Neural cell (in vitro differentiated cells): ENCODE measurements around the gene NAA20. TPM values are rescaled to one million over a fixed set of nuclear protein-coding genes. Genes with fewer than 3 reads are reported as not detected.
A peak's percentile ranks its signal among the peaks of the same experiment; 100 is the strongest.

ENCODE experiments used
- H2AFZ ChIP-seq: fragments of 200-600, 300-800 bp; sonication (generic), shearing (Covaris generic); 2 replicates; pipeline ENCODE4 v1.6.0; 2014; ENCODE audit warnings: low read depth, mild to moderate bottlenecking, antibody characterized with exemption, low read length, moderate library complexity
- H3F3A ChIP-seq: fragments of 200-600 bp; shearing (Covaris generic); 2 replicates; pipeline ENCODE4 v1.6.1; 2016; ENCODE audit warnings: mild to moderate bottlenecking, moderate library complexity, mixed read lengths, antibody characterized with exemption, low read length; ENCODE audit not compliant: insufficient read depth, poor library complexity, severe bottlenecking
- H3K27ac ChIP-seq: fragments of 200-600, 300-800 bp; sonication (generic), shearing (Covaris generic); 2 replicates; pipeline ENCODE4 v1.5.1; 2014; ENCODE audit warnings: mild to moderate bottlenecking, low read length, moderate library complexity
- H3K27me3 ChIP-seq: fragments of 300-800, 200-600 bp; sonication (generic), shearing (Covaris generic); 2 replicates; pipeline ENCODE4 v1.6.0; 2014; ENCODE audit warnings: mild to moderate bottlenecking, low read depth, low read length, moderate library complexity; ENCODE audit not compliant: insufficient read depth
- H3K36me3 ChIP-seq: fragments of 300-800, 200-600 bp; sonication (generic), shearing (Covaris generic); 2 replicates; pipeline ENCODE4 v1.5.1; 2014; ENCODE audit warnings: mild to moderate bottlenecking, antibody characterized with exemption, low read length, moderate library complexity; ENCODE audit not compliant: insufficient read depth
- H3K4me2 ChIP-seq: fragments of 300-800, 200-600 bp; sonication (generic), shearing (Covaris generic); 2 replicates; pipeline ENCODE4 v1.6.0; 2014; ENCODE audit warnings: mild to moderate bottlenecking, low read length
- H3K4me3 ChIP-seq: fragments of 300-800, 200-600 bp; sonication (generic), shearing (Covaris generic); 2 replicates; pipeline ENCODE4 v1.5.1; 2014; ENCODE audit warnings: mild to moderate bottlenecking, low read length, moderate library complexity
- H3K79me2 ChIP-seq: fragments of 200-600 bp; shearing (Covaris generic); replicated peaks from 2 replicates; pipeline ENCODE4 v1.6.0; 2014; ENCODE audit warnings: mild to moderate bottlenecking, low read length, moderate library complexity; ENCODE audit not compliant: insufficient read depth
- H3K9ac ChIP-seq: fragments of 300-800, 200-600 bp; sonication (generic), shearing (Covaris generic); 2 replicates; pipeline ENCODE4 v1.6.1; 2016; ENCODE audit warnings: mild to moderate bottlenecking, low read length, mixed read lengths
- H3K9me2 ChIP-seq: fragments of 200-600 bp; shearing (Covaris generic); 2 replicates; pipeline ENCODE4 v1.6.1; 2016; ENCODE audit warnings: mild to moderate bottlenecking, low read length, mixed read lengths; ENCODE audit not compliant: insufficient read depth
- H3K9me3 ChIP-seq: fragments of 200-600, 300-800 bp; sonication (generic), shearing (Covaris generic); 2 replicates; pipeline ENCODE4 v1.6.1; 2016; ENCODE audit warnings: mild to moderate bottlenecking, mixed run types, low read length, moderate library complexity, mixed read lengths
- H4K20me1 ChIP-seq: fragments of 200-600 bp; shearing (Covaris generic); 2 replicates; pipeline ENCODE4 v1.6.1; 2016; ENCODE audit warnings: mild to moderate bottlenecking, mixed run types; ENCODE audit not compliant: insufficient read depth
- EP300 ChIP-seq: fragments of 450-650 bp; conservative IDR thresholded peaks from 2 replicates; pipeline ENCODE4 v1.6.1; 2014; ENCODE audit warnings: antibody characterized with exemption, mild to moderate bottlenecking, moderate library complexity; ENCODE audit not compliant: poor library complexity, severe bottlenecking
- EZH2 ChIP-seq: fragments of 200-600, 300-800 bp; shearing (Covaris generic), sonication (generic); IDR thresholded peaks from 2 replicates; pipeline ENCODE4 v1.6.1; 2014; ENCODE audit warnings: antibody characterized with exemption, low read length, borderline replicate concordance, mild to moderate bottlenecking; ENCODE audit not compliant: insufficient read depth, poor library complexity, severe bottlenecking
- MXI1 ChIP-seq: fragments of 450-650 bp; conservative IDR thresholded peaks from 2 replicates; pipeline ENCODE4 v1.6.1; 2014; ENCODE audit warnings: antibody characterized with exemption, mild to moderate bottlenecking; ENCODE audit not compliant: poor library complexity, severe bottlenecking
- POLR2AphosphoS5 ChIP-seq: IDR thresholded peaks from 2 replicates; pipeline ENCODE4 v1.6.1; 2012
- RAD21 ChIP-seq: fragments of 450-650 bp; conservative IDR thresholded peaks from 2 replicates; pipeline ENCODE4 v1.6.1; 2014; ENCODE audit warnings: antibody characterized with exemption, mild to moderate bottlenecking, moderate library complexity
- SMC3 ChIP-seq: fragments of 450-650 bp; conservative IDR thresholded peaks from 2 replicates; pipeline ENCODE4 v1.6.1; 2014; ENCODE audit warnings: antibody characterized with exemption, mild to moderate bottlenecking, moderate library complexity; ENCODE audit not compliant: poor library complexity
- TAF1 ChIP-seq: IDR thresholded peaks from 2 replicates; pipeline ENCODE4 v1.6.1; 2012; ENCODE audit warnings: low read depth
- polyA plus RNA-seq: library from polyadenylated mRNA; depleted of rRNA; stranded (reverse); fragments of >200 nt; gene quantifications from 2 replicates; pipeline ENCODE4 v1.2.3, GENCODE V29; 2014
- TF ChIP-seq, protein P1 (sequence below): fragments of 450-650 bp; IDR thresholded peaks from 2 replicates; pipeline ENCODE4 v1.5.1; 2014; ENCODE audit warnings: antibody characterized with exemption, mild to moderate bottlenecking, moderate library complexity; ENCODE audit not compliant: poor library complexity, severe bottlenecking
- TF ChIP-seq, protein P2 (sequence below): IDR thresholded peaks from 2 replicates; pipeline ENCODE4 v1.6.1; 2012; ENCODE audit warnings: borderline replicate concordance

NAA20 gene
- polyA plus RNA-seq, 1 donor from 2014 or later = 48.9 TPM

DNA sequence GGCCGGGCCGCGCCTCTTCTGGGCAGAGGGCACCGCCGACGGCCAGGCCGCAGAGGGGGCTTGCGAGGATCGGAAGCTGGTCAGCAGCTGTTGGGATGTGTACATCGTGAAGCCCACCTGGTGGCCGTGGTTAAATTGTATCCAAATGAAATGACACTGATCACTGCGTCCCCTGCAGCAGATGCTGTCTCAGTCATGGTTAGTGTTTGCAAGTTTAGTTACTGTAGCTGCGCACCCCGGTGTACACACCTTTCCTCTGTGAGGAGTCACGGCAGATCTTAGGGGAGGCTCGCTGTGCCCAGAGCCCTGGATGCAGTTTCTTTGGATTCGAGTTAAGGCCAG lies 653 bp downstream of the NAA20 start:
- H4K20me1 ChIP-seq = no peaks in the 10 kb centered on the region
- H2AFZ ChIP-seq = peak overlapping the region; percentile 73
- no peaks in the 10 kb centered on the region for H3F3A ChIP-seq
- H3K9ac ChIP-seq = peak overlapping the region; percentile 75
- no peaks in the 10 kb centered on the region for H3K36me3 ChIP-seq
- TF ChIP-seq EP300 = no peak
- TF ChIP-seq EZH2 = no peak
- TF ChIP-seq, protein P1, sequence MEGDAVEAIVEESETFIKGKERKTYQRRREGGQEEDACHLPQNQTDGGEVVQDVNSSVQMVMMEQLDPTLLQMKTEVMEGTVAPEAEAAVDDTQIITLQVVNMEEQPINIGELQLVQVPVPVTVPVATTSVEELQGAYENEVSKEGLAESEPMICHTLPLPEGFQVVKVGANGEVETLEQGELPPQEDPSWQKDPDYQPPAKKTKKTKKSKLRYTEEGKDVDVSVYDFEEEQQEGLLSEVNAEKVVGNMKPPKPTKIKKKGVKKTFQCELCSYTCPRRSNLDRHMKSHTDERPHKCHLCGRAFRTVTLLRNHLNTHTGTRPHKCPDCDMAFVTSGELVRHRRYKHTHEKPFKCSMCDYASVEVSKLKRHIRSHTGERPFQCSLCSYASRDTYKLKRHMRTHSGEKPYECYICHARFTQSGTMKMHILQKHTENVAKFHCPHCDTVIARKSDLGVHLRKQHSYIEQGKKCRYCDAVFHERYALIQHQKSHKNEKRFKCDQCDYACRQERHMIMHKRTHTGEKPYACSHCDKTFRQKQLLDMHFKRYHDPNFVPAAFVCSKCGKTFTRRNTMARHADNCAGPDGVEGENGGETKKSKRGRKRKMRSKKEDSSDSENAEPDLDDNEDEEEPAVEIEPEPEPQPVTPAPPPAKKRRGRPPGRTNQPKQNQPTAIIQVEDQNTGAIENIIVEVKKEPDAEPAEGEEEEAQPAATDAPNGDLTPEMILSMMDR = no peak
- TF ChIP-seq POLR2AphosphoS5 = no peak
- no peak for TF ChIP-seq MXI1
- TF ChIP-seq TAF1 = no peak
- TF ChIP-seq SMC3 = no peak
- TF ChIP-seq, protein P2, sequence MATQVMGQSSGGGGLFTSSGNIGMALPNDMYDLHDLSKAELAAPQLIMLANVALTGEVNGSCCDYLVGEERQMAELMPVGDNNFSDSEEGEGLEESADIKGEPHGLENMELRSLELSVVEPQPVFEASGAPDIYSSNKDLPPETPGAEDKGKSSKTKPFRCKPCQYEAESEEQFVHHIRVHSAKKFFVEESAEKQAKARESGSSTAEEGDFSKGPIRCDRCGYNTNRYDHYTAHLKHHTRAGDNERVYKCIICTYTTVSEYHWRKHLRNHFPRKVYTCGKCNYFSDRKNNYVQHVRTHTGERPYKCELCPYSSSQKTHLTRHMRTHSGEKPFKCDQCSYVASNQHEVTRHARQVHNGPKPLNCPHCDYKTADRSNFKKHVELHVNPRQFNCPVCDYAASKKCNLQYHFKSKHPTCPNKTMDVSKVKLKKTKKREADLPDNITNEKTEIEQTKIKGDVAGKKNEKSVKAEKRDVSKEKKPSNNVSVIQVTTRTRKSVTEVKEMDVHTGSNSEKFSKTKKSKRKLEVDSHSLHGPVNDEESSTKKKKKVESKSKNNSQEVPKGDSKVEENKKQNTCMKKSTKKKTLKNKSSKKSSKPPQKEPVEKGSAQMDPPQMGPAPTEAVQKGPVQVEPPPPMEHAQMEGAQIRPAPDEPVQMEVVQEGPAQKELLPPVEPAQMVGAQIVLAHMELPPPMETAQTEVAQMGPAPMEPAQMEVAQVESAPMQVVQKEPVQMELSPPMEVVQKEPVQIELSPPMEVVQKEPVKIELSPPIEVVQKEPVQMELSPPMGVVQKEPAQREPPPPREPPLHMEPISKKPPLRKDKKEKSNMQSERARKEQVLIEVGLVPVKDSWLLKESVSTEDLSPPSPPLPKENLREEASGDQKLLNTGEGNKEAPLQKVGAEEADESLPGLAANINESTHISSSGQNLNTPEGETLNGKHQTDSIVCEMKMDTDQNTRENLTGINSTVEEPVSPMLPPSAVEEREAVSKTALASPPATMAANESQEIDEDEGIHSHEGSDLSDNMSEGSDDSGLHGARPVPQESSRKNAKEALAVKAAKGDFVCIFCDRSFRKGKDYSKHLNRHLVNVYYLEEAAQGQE = no peak
- TF ChIP-seq RAD21 = no peak
- no peaks in the 10 kb centered on the region for H3K27me3 ChIP-seq
- peak overlapping the region; percentile 88 for H3K4me2 ChIP-seq
- peak overlapping the region; percentile 95 for H3K4me3 ChIP-seq
- H3K27ac ChIP-seq = peak overlapping the region; percentile 60
- H3K79me2 ChIP-seq = peaks cover 43% of the 10 kb centered on the region
- H3K9me3 ChIP-seq = no peaks in the 10 kb centered on the region
- H3K9me2 ChIP-seq = no peaks in the 10 kb centered on the region

DNA sequence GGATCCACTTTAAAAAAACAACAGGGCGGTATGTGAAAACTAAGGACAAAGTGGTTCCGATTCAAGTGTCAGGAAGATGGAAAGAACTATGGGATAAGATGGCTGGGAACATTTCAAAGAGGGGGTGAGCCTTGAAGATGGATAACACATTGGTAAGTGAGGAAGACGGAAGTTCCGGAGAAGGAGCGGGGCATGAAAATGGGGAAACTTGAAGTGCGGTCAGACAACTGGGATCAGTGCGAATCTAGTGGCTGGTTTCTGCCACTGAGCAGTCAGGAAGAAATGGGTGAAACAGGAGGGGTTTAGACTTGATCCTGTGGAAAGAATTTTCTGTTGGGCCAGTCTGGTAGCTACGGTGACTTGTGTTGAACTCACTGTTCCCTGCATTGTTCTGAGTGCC lies 1.2 kb downstream of the NAA20 start:
- Histone ChIP-seq H3K9ac (peak overlapping the region; percentile 75), H3K27me3 (no peaks in the 10 kb centered on the region), H4K20me1 (no peaks in the 10 kb centered on the region), H3K27ac (no peak overlapping the region), H3K4me2 (peak overlapping the region; percentile 88), H3K79me2 (peaks cover 44% of the 10 kb centered on the region), H3K9me2 (no peaks in the 10 kb centered on the region), H3K36me3 (no peaks in the 10 kb centered on the region), H3F3A (no peaks in the 10 kb centered on the region), H3K4me3 (peak overlapping the region; percentile 95), H3K9me3 (no peaks in the 10 kb centered on the region), H2AFZ (no peak overlapping the region)
- TF ChIP-seq, protein P2 = no peak
- TF ChIP-seq, protein P1 = no peak
- TF ChIP-seq EZH2 (no peak), SMC3 (no peak)
